ENCODE data around the gene PRKCQ.

GRCh38 chr10:6598679-6599078 lies 18.6 kb upstream of the PRKCQ start:
- TF ChIP-seq, protein P1, sequence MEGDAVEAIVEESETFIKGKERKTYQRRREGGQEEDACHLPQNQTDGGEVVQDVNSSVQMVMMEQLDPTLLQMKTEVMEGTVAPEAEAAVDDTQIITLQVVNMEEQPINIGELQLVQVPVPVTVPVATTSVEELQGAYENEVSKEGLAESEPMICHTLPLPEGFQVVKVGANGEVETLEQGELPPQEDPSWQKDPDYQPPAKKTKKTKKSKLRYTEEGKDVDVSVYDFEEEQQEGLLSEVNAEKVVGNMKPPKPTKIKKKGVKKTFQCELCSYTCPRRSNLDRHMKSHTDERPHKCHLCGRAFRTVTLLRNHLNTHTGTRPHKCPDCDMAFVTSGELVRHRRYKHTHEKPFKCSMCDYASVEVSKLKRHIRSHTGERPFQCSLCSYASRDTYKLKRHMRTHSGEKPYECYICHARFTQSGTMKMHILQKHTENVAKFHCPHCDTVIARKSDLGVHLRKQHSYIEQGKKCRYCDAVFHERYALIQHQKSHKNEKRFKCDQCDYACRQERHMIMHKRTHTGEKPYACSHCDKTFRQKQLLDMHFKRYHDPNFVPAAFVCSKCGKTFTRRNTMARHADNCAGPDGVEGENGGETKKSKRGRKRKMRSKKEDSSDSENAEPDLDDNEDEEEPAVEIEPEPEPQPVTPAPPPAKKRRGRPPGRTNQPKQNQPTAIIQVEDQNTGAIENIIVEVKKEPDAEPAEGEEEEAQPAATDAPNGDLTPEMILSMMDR (IDR thresholded peaks at IDR 0.05) = no peak
- TF ChIP-seq EP300 (IDR thresholded peaks at IDR 0.05) = no peak
- no peak for TF ChIP-seq POLR2A (IDR thresholded peaks at IDR 0.05)

Data from tibial nerve (tissue), 4 donors.